ENCODE data around the gene SSR1. TPM values are rescaled to one million over a fixed set of nuclear protein-coding genes. Genes with fewer than 3 reads are reported as not detected.

Gene SSR1
- total and polyA plus RNA-seq, 2 donors (not counting 1 experiment from before 2014, with no cell fraction given), result 65.6 to 237 TPM

- Histone ChIP-seq H3K27ac (ENCODE audit: insufficient read depth, low read length) (no peak overlapping the region), H3K36me3 (ENCODE audit: control insufficient read depth, insufficient read depth, low read length) (peaks cover 20% of the 10 kb centered on the region), H2AFZ (ENCODE audit: low read length) (no peak overlapping the region), H3K27me3 (ENCODE audit: control insufficient read depth, insufficient read depth, low read length) (no peaks in the 10 kb centered on the region), H3K4me2 (ENCODE audit: extremely low read depth, insufficient read depth, low read length) (no peak overlapping the region), H3K4me1 (ENCODE audit: control insufficient read depth, extremely low read depth, insufficient read depth, low read length) (peaks cover 2% of the 10 kb centered on the region), H3K9me3 (ENCODE audit: control insufficient read depth, insufficient read depth, low read depth, low read length) (no peaks in the 10 kb centered on the region), H3K9ac (ENCODE audit: insufficient read depth, low read length) (no peak overlapping the region), H4K20me1 (ENCODE audit: control insufficient read depth, extremely low read depth, insufficient read depth, low read length) (no peaks in the 10 kb centered on the region), H3K79me2 (ENCODE audit: control insufficient read depth, insufficient read depth, low read length) (no peaks in the 10 kb centered on the region), H3K4me3 (replicated peaks in 1 of 4; ENCODE audit: control extremely low read depth in 1 of 4, insufficient read depth in 1 of 4, low read depth in 3 of 4, low read length in 4 of 4) (no peak overlapping the region)
- TF ChIP-seq, protein P1, sequence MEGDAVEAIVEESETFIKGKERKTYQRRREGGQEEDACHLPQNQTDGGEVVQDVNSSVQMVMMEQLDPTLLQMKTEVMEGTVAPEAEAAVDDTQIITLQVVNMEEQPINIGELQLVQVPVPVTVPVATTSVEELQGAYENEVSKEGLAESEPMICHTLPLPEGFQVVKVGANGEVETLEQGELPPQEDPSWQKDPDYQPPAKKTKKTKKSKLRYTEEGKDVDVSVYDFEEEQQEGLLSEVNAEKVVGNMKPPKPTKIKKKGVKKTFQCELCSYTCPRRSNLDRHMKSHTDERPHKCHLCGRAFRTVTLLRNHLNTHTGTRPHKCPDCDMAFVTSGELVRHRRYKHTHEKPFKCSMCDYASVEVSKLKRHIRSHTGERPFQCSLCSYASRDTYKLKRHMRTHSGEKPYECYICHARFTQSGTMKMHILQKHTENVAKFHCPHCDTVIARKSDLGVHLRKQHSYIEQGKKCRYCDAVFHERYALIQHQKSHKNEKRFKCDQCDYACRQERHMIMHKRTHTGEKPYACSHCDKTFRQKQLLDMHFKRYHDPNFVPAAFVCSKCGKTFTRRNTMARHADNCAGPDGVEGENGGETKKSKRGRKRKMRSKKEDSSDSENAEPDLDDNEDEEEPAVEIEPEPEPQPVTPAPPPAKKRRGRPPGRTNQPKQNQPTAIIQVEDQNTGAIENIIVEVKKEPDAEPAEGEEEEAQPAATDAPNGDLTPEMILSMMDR (conservative IDR thresholded peaks at IDR 0.05 in 1 of 2, IDR thresholded peaks at IDR 0.05 in 1 of 2; ENCODE audit: low read depth in 1 of 2, low read length in 2 of 2), result no peak
- no peak for TF ChIP-seq EZH2 (IDR thresholded peaks at IDR 0.05; ENCODE audit: low read length, missing control alignments)
- no peak for DNase-seq (ENCODE audit: low read depth in 2 of 2)
Observed at GRCh38 chr6:7252390-7252789, 60.6 kb downstream of the SSR1 start.

GRCh38 chr6:7251646-7252260 lies 61.2 kb downstream of the SSR1 start:
- DNase-seq (ENCODE audit: low read depth in 2 of 2), result no peak
- H2AFZ ChIP-seq (ENCODE audit: low read length), result no peak overlapping the region
- TF ChIP-seq EZH2 (IDR thresholded peaks at IDR 0.05; ENCODE audit: low read length, missing control alignments), result no peak
- TF ChIP-seq, protein P1 (conservative IDR thresholded peaks at IDR 0.05 in 1 of 2, IDR thresholded peaks at IDR 0.05 in 1 of 2; ENCODE audit: low read depth in 1 of 2, low read length in 2 of 2), result no peak

GRCh38 chr6:7250812-7251211 lies 62.2 kb downstream of the SSR1 start:
- H2AFZ ChIP-seq (ENCODE audit: low read length), result no peak overlapping the region
- H3K36me3 ChIP-seq (ENCODE audit: control insufficient read depth, insufficient read depth, low read length), result peaks cover 32% of the 10 kb centered on the region
- no peak for DNase-seq (ENCODE audit: low read depth in 2 of 2)
- no peaks in the 10 kb centered on the region for H3K9me3 ChIP-seq (ENCODE audit: control insufficient read depth, insufficient read depth, low read depth, low read length)
- no peaks in the 10 kb centered on the region for H3K27me3 ChIP-seq (ENCODE audit: control insufficient read depth, insufficient read depth, low read length)
- no peak overlapping the region for H3K4me3 ChIP-seq (replicated peaks in 1 of 4; ENCODE audit: control extremely low read depth in 1 of 4, insufficient read depth in 1 of 4, low read depth in 3 of 4, low read length in 4 of 4)
- no peaks in the 10 kb centered on the region for H3K79me2 ChIP-seq (ENCODE audit: control insufficient read depth, insufficient read depth, low read length)
- H4K20me1 ChIP-seq (ENCODE audit: control insufficient read depth, extremely low read depth, insufficient read depth, low read length), result no peaks in the 10 kb centered on the region
- peaks cover 2% of the 10 kb centered on the region for H3K4me1 ChIP-seq (ENCODE audit: control insufficient read depth, extremely low read depth, insufficient read depth, low read length)
- TF ChIP-seq, protein P1 (conservative IDR thresholded peaks at IDR 0.05 in 1 of 2, IDR thresholded peaks at IDR 0.05 in 1 of 2; ENCODE audit: low read depth in 1 of 2, low read length in 2 of 2), result no peak
- TF ChIP-seq EZH2 (IDR thresholded peaks at IDR 0.05; ENCODE audit: low read length, missing control alignments), result no peak
- no peak overlapping the region for H3K27ac ChIP-seq (ENCODE audit: insufficient read depth, low read length)
- H3K4me2 ChIP-seq (ENCODE audit: extremely low read depth, insufficient read depth, low read length), result no peak overlapping the region
- H3K9ac ChIP-seq (ENCODE audit: insufficient read depth, low read length), result no peak overlapping the region

More at GRCh38 chr6:7251646-7252260, 61.2 kb downstream of the SSR1 start:
- Histone ChIP-seq H4K20me1 (ENCODE audit: control insufficient read depth, extremely low read depth, insufficient read depth, low read length) (no peaks in the 10 kb centered on the region), H3K36me3 (ENCODE audit: control insufficient read depth, insufficient read depth, low read length) (peaks cover 26% of the 10 kb centered on the region), H3K4me3 (replicated peaks in 1 of 4; ENCODE audit: control extremely low read depth in 1 of 4, insufficient read depth in 1 of 4, low read depth in 3 of 4, low read length in 4 of 4) (no peak overlapping the region), H3K9ac (ENCODE audit: insufficient read depth, low read length) (no peak overlapping the region), H3K4me2 (ENCODE audit: extremely low read depth, insufficient read depth, low read length) (no peak overlapping the region), H3K27ac (ENCODE audit: insufficient read depth, low read length) (no peak overlapping the region), H3K4me1 (ENCODE audit: control insufficient read depth, extremely low read depth, insufficient read depth, low read length) (peaks cover 2% of the 10 kb centered on the region), H3K79me2 (ENCODE audit: control insufficient read depth, insufficient read depth, low read length) (no peaks in the 10 kb centered on the region), H3K27me3 (ENCODE audit: control insufficient read depth, insufficient read depth, low read length) (no peaks in the 10 kb centered on the region), H3K9me3 (ENCODE audit: control insufficient read depth, insufficient read depth, low read depth, low read length) (no peaks in the 10 kb centered on the region)
